HL-60 (cell line): ENCODE results near the gene THSD7B.
A peak's percentile ranks its signal among the peaks of the same experiment; 100 is the strongest.

Source experiments
- DNase-seq, 2 experiments: peaks; one replicate each; pipeline ENCODE4 v3.0.0-alpha.2; 2010 to 2020; ENCODE audit warnings: low read depth in 1 of 2, low spot score in 1 of 2
- H3K27ac ChIP-seq: fragments of 250-450 bp; sonication (Bioruptor Pico); replicated peaks from 2 replicates; pipeline ENCODE4 v1.5.1; 2020; ENCODE audit warnings: mild to moderate bottlenecking, moderate library complexity
- H3K27me3 ChIP-seq: fragments of 250-450 bp; sonication (Bioruptor Pico); 2 replicates; pipeline ENCODE4 v1.5.1; 2021; ENCODE audit warnings: mild to moderate bottlenecking, moderate library complexity; ENCODE audit not compliant: insufficient read depth, poor library complexity, severe bottlenecking
- H3K4me3 ChIP-seq: replicated peaks from 2 replicates; pipeline ENCODE4 v1.5.1; 2011; ENCODE audit warnings: mild to moderate bottlenecking, control low read depth, low read length; ENCODE audit not compliant: insufficient read depth
- GABPA ChIP-seq: IDR thresholded peaks from 2 replicates; pipeline ENCODE4 v1.6.1; 2012; ENCODE audit warnings: low read depth
- POLR2AphosphoS5 ChIP-seq: IDR thresholded peaks from 2 replicates; pipeline ENCODE4 v1.6.1; 2012; ENCODE audit warnings: low read depth
- REST ChIP-seq: IDR thresholded peaks from 2 replicates; pipeline ENCODE4 v1.6.1; 2012; ENCODE audit warnings: low read depth; ENCODE audit not compliant: insufficient replicate concordance
- SPI1 ChIP-seq: IDR thresholded peaks from 2 replicates; pipeline ENCODE4 v1.6.1; 2012; ENCODE audit warnings: low read depth, mild to moderate bottlenecking, borderline replicate concordance
- TF ChIP-seq, protein P1 (sequence below): IDR thresholded peaks from one replicate; pipeline ENCODE4 v1.5.1; 2011; ENCODE audit warnings: low read length, control low read depth, inconsistent platforms; ENCODE audit not compliant: insufficient read depth

The THSD7B gene

GRCh38 chr2:137655814-137656213 is 890.5 kb downstream of the THSD7B start:
- Histone ChIP-seq H3K27me3 (no peaks in the 10 kb centered on the region), H3K4me3 (no peak overlapping the region), H3K27ac (no peak overlapping the region)
- DNase-seq, result no peak
- TF ChIP-seq REST (peak; percentile 84), SPI1 (no peak)

DNA sequence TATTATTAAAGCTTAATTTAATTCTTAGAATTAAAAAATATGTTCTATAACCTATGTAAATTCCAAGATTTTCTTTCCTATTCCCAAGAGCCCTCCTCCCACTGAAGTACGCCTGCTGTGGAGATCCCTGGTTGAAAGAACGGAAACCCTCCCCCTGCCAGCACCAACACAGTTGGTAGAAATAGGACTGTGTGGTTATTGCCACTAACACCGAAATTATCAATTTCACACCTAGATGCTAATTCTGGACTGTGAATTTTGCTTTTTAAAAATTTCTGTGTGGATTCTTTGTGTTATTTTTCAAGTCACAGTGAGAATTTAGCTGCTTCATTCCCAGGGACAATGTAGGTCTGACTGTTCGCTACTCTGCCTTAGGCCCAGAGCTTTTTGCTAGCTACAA is 893.1 kb downstream of the THSD7B start:
- TF ChIP-seq REST, result no peak
- TF ChIP-seq POLR2AphosphoS5, result no peak
- TF ChIP-seq, protein P1, sequence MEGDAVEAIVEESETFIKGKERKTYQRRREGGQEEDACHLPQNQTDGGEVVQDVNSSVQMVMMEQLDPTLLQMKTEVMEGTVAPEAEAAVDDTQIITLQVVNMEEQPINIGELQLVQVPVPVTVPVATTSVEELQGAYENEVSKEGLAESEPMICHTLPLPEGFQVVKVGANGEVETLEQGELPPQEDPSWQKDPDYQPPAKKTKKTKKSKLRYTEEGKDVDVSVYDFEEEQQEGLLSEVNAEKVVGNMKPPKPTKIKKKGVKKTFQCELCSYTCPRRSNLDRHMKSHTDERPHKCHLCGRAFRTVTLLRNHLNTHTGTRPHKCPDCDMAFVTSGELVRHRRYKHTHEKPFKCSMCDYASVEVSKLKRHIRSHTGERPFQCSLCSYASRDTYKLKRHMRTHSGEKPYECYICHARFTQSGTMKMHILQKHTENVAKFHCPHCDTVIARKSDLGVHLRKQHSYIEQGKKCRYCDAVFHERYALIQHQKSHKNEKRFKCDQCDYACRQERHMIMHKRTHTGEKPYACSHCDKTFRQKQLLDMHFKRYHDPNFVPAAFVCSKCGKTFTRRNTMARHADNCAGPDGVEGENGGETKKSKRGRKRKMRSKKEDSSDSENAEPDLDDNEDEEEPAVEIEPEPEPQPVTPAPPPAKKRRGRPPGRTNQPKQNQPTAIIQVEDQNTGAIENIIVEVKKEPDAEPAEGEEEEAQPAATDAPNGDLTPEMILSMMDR, result no peak
- TF ChIP-seq SPI1, result no peak
- no peak for TF ChIP-seq GABPA

GRCh38 chr2:137659616-137660015 is 894.3 kb downstream of the THSD7B start:
- H3K27ac ChIP-seq, result no peak overlapping the region
- no peaks in the 10 kb centered on the region for H3K27me3 ChIP-seq
- TF ChIP-seq REST (no peak), SPI1 (no peak), POLR2AphosphoS5 (no peak), GABPA (no peak)
- TF ChIP-seq, protein P1, result no peak
- H3K4me3 ChIP-seq, result no peak overlapping the region
- DNase-seq, result no peak

More for the DNA sequence above, 893.1 kb downstream of the THSD7B start:
- H3K4me3 ChIP-seq, result no peak overlapping the region
- no peaks in the 10 kb centered on the region for H3K27me3 ChIP-seq
- no peak overlapping the region for H3K27ac ChIP-seq
- no peak for DNase-seq

GRCh38 chr2:137670111-137670510 is 904.8 kb downstream of the THSD7B start:
- Histone ChIP-seq H3K27ac (no peak overlapping the region), H3K27me3 (no peaks in the 10 kb centered on the region), H3K4me3 (no peak overlapping the region)
- no peak for DNase-seq
- TF ChIP-seq SPI1, result no peak
- TF ChIP-seq GABPA, result no peak
